HG02759 (cell line): Measurements from ENCODE around the gene NCSTN.

ENCODE experiments used
- ATAC-seq: cut with Tn5 transposase; IDR thresholded peaks from one replicate; pipeline ENCODE4 v1.9.1; 2021; ENCODE audit warnings: mild to moderate bottlenecking, moderate library complexity; ENCODE audit not compliant: unreplicated experiment

NCSTN gene

DNA sequence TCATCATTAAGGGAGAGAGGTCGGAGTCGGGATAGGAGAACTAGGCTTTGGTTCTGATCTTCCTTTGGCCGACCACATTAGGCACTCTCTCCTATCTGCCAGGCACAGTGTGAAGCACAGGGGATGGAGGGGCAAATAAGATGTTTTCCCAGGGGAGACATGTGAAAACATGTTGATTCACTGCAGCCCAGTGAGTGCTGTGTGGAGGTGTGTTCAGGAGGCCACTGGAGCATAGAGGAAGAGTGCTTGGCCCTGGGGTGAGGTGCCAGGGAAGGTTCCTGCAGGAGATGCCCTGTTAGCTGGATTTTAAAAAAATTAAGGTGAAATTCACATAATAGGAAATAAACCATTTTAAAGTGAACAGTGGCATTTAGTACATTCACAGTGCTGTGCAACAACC, 60.9 kb downstream of the NCSTN start:
- ATAC-seq: no peak

- no peak for ATAC-seq
These were observed 62.2 kb downstream of the NCSTN start for GRCh38 chr1:160405331-160405877.

- no peak for ATAC-seq
These were observed 63.2 kb downstream of the NCSTN start for GRCh38 chr1:160406131-160406968.

GRCh38 chr1:160407839-160408801, 64.9 kb downstream of the NCSTN start:
- ATAC-seq: no peak
